ENCODE results near the gene ATP8A1.
"Not testable (repeated sequence)": the region's sequence is repeated elsewhere in the genome, so short reads cannot be mapped to it uniquely, and the experiment has no call there.

The ATP8A1 gene

GRCh38 chr4:42497142-42497910 is 159.6 kb downstream of the ATP8A1 start:
- no peak for DNase-seq

- no peak for DNase-seq
Observed at GRCh38 chr4:42492962-42493361, 163.9 kb downstream of the ATP8A1 start.

DNA sequence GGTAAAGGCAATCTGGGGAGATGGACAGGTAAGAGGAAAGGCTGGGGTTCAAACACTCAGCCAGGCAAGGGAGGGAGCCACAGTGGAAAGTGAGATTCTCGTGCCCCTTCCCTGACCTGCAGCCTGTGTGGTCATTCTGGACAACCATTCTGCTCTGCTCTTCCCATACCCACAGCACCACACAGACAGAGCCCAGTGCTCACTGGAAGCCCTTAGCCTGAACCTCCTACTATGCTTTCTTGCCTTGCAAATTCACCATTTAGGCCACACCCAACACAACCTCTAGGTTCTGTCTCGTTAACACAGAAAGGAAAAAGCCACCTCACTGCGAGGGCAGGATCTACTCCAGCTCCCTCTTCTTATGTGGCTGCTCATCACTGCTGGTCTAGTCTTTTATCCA is 166.9 kb downstream of the ATP8A1 start:
- no peak for DNase-seq

DNA sequence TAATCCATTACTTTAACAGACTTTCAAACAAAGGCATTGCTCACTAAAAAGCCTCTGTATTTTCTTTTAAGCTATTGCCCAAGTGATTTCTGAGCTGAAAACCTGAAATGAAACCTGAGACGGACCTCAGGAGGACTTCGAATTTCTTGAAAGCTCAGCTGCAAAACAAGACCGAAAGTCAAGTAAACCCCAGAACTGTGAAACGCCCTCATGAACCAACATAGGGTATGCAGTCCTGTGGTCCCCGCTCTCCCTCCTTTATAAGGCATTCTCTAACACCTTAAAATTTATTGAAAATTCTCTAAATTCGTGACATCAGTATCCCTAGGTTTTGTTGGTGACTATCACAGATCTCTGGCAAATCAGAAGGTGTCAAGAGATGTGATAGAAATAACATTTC is 167.8 kb downstream of the ATP8A1 start:
- no peak for DNase-seq

- no peak for DNase-seq
Observed at GRCh38 chr4:42488554-42488953, 168.4 kb downstream of the ATP8A1 start.

DNA sequence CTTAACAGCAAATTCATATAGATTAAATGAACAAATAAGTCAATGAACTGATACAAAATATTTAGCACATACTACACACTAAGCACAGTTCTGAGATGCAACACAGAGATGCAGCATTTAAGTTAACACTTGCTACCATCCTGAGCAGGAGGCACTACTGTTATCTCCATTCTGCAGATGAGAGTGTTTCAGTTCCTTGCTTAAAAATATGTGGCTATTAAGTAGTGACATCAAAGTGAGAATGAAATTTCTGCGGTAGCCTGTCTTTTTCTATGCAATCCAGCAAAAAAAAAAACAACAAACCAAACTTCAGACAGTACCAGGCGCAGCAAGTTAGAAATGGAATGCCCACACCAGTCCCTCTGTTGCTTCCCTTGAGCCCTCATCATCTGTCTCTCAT is 168.8 kb downstream of the ATP8A1 start:
- no peak for DNase-seq

DNA sequence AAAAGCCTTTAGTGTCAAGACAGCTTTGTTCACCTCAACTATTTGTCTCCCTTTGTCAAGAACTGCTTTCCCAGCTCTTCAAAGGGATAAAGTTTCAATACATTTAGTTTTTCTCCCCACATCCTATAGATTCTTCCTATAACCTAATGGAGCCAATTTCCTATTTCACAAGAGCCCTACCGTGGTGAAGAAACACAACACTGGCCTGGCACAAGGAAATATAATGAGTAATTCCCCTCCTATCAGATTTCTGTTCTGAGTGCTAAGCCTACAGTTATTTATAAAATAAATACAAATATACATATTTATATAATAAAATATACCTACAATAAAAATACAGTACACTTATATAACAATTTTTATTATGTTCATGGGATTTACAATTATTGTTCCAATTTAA is 169.7 kb downstream of the ATP8A1 start:
- no peak for DNase-seq

DNA sequence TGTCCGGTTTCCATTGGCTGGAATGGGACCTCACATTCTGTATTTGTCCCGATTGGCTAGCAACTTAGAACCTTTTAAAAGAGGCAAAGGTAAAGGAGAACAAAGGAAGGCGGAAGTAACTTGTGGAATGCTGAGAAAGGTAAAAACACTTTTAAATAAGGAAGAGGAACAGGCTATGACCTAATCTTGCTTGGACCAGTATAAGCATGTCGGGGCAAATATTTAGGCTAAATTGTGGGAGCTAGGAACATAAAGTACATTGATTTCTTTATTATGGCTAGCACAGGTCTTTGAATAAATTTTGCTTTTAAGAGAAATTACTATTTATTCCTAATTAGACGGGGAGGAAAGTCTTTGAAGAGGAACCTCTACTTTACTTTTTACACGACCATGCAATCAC is 170.7 kb downstream of the ATP8A1 start:
- not testable (repeated sequence) for DNase-seq

DNA sequence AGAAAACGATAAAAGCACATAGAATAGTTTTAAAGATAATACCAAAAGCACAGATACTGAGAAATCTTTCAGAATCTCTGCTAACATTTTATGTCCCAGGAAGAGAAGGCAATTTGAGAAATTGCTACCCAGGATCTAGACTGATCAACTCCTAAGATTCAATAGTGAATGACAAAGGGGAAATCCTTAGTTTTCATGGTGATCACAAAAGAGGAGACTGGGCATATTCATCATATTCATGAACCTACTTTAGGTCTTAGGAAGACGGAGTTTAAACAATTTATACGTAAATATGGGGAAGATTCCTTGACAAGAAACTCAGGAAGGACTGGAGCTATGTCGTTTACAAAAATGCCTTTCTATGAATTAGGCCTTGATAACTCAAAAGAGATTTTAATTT is 172.3 kb downstream of the ATP8A1 start:
- DNase-seq, result no peak

DNA sequence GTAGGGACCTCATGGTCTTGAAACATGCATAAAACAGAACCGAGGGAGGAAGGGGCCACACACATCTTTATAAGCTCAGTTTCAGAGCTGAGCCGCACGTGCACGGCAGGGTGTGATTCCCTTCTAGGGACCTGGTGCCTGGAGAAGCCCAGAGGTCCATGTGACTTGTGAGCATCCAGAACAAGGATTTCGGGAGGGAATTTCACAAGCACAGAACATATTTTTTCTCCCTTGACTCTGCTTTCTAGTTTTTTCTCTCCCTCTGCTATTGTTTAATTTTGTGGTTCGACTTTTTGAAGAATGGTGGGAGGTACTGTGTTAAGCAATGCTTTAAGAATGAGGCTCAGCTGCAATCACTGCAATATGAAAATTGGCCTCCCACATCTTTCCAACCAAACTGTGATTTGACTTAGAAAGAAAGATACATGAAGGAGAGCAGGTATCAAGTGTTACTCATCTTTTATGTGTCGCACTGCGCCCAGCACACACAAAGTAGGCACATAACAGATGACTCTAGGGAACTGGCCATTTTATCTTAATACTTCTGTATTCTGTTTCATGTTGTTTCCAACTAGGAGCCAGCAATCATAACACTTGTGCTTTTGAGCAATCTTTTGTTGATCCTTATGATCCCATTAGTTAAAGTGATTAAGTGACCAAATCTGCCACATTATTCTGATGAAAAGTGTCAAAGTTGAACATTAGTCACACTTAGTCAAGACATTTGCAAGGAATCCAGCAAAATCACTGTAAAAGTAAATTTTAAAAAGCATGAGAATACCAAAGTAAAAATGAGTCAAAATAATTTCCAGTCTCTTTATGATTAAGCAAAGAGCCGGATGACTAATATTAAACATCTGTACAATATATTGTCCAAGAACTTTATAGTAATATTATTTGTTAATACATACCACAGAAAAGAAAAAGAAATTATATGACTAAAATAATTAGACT is 173.2 kb downstream of the ATP8A1 start:
- DNase-seq, result no peak

- DNase-seq, result no peak
Observed at GRCh38 chr4:42482516-42483327, 174.2 kb downstream of the ATP8A1 start.

- no peak for DNase-seq
Observed at GRCh38 chr4:42480717-42481116, 176.2 kb downstream of the ATP8A1 start.

DNA sequence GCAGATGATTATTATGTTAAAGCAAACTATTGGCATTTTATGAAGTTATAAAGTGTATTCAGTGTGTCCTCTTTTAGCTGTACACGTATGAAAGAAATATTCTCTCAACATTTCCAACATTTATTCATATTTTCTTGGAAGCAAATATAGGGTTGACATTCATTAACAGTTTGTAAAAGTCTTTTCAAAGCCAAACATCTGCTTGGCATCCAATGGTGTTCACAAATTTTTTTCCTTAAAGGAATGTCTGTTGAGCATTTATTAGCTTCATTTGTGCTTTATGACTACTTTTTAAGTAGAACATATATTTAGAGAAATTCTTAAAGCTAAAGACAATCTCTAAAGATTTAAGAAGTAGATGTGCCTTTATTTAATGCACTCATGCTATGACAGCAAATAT is 176.6 kb downstream of the ATP8A1 start:
- no peak for DNase-seq

DNA sequence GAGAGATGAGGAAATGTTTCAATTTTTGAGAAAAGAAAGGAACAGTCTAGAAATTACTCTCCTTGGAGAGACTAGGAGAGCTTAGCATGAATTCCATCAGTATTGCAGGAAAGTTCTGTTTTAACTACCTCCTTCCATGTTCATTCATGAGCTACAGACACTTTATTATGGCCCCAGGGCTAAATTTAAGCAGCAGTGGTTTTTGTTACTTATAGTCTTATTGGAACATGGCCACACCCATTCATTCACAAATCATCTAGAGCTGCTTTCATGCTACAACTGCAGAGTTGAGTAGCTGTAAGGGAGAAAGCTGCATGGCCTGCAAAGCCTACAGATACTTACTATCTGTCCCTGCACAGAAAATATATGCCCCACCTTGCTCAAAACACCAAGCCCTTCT is 178.0 kb downstream of the ATP8A1 start:
- no peak for DNase-seq

DNA sequence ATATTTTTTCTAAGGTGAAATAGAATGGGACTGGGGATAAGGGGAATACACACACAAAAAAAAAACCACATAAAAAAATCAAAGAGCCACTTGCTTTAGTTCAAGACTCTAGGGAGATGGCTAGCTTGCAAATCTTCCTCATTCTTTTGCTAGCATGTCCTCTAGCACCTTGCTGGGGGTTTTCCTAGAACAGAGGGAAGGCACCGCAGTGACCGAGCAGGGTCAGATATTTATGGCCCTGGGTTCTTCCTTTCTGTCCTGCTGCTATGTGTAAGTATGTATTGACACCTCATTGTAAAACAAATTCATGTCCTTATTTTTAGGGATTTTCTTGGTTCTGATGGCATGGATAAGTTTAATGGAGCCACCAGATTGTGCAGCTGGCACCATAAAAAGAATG is 178.4 kb downstream of the ATP8A1 start:
- DNase-seq, result no peak

DNA sequence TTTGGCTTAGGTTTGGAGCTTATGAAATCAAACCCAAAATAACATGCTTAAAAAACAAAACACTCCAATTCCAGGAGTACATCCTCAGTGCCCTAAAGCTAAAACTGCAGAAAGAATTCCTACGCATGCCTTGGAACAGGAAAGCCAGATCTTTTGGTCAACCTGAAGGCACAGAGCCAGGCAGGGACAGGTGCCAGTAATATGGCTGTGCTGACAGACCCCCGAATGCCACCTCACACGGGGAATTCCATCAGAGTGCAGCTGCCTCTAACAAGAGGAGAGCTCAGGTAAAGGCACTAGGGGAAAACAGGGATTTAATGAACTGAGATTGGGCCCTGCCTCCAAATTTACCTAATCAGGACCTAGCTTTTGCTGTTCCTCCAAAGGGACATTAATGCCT is 182.5 kb downstream of the ATP8A1 start:
- no peak for DNase-seq

DNA sequence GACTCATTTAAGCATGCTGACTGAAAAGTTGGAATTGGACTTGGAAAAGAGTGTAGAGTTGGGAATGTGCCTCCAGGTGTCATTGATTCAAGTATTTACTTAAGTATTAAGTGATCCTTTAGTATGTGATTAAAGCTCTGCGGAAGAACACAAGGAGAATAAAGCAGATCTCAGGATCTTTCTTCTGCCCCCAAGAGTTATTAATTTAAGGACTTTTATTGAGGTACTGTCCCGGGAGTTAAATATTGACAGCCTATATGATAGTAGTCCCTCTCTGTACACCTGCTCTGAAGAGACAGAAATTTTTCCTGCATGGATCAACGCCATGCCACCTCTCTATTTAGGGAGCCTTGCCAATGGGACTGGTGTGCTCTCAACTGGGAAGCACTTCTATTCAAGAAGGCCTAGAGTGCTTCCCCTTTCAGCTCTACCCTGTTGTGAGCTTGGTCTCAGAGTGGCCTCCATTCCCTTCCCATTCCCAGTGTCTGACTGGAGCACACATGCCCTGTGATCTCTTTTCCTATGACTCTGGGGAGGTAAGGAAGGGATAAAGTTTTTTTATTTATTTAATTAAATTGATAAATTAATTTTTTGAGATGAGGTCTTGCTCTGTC is 183.7 kb downstream of the ATP8A1 start:
- no peak for DNase-seq

GRCh38 chr4:42471896-42472295 is 185.0 kb downstream of the ATP8A1 start:
- no peak for DNase-seq

GRCh38 chr4:42470023-42470422 is 186.9 kb downstream of the ATP8A1 start:
- DNase-seq, result no peak

- not testable (repeated sequence) for DNase-seq
Observed at GRCh38 chr4:42467777-42468176, 189.1 kb downstream of the ATP8A1 start.

GRCh38 chr4:42466273-42466844 is 190.5 kb downstream of the ATP8A1 start:
- DNase-seq, result no peak

GRCh38 chr4:42464550-42465094 is 192.3 kb downstream of the ATP8A1 start:
- DNase-seq, result no peak
